NOMO-1 treated with DMSO at 0.1 percent for 48 hours (cell line): ENCODE data around the gene TINAG.
"Not testable (repeated sequence)": the region's sequence is repeated elsewhere in the genome, so short reads cannot be mapped to it uniquely, and the experiment has no call there.

Experiments used
- DNase-seq: peaks from one replicate; lab custom pipeline; 2025; ENCODE audit not compliant: unreplicated experiment; lab: John Stamatoyannopoulos, UW

Gene TINAG

DNA sequence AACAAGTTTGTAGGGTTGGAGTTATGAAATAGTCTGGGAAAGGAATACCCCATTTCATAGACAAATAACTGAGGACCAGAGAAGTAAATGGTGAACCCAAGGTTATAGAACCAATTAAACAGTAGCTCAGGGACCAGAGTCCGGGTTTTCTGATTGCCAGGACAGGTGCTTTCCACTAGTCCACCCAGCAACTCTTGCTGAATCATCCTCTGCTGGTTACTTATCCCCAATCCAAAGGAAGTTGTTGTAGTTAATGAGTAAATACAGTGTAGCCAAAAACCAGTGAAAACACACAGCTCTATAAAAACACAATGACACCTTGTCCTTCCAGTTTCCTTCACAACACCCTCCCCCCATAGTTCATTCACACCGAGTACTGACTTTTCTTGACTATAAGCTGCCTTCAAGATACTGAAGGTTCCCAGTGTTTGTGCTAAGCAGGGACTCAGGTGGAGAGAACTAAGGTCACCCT is 766 bp upstream of the TINAG start:
- no peak for DNase-seq

DNA sequence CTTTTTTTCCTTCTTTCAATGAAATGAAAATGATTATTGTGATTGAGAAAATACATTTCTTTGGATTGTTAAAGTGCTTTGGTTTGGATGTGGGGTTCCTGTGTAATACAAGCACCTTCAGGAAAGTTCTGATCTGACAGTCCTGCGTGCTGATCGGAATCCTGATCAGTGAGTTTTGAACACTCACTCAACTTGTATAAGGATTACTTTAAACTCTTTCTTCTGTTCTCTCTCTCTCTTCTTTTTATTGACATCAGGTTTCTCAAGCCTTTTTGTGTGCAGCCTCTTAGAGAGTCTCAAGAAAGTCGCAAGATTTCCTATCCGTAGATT is 710 bp downstream of the TINAG start:
- DNase-seq, result no peak

DNA sequence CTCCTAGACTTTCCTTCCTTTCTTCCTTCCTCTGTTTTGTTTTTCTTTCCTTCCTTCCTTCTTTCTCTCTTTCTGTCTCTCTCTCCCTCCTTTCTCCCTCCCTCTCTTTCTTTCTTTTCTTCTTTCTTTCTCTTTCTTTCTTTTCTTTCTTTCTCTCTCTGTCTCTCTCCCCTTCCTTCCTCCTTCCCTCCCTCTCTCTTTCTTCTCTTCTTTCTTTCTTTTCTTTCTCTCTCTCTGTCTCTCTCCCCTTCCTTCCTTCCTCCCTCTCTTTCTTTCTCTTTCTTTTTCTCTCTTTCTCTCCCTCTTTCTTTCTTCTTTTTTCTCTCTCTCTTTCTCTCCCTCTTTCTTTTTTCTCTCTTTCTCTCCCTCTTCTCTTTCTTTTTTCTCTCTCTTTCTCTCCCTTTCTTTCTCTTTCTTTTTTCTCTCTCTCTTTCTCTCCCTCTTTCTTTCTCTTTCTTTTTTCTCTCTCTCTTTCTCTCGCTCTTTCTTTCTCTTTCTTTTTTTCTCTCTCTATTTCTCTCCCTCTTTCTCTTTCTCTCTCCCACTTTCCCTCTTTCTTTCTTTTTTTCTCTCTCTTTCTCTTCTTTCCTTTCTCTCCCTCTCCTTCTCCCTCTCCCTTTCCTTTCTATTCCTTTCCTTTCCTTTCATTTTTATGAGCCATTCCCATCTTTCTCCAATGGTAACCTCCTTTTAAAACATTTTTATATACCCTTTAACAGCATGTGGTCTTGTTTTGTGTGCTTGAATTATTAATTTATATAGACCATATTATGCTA is 2.3 kb downstream of the TINAG start:
- no peak for DNase-seq

DNA sequence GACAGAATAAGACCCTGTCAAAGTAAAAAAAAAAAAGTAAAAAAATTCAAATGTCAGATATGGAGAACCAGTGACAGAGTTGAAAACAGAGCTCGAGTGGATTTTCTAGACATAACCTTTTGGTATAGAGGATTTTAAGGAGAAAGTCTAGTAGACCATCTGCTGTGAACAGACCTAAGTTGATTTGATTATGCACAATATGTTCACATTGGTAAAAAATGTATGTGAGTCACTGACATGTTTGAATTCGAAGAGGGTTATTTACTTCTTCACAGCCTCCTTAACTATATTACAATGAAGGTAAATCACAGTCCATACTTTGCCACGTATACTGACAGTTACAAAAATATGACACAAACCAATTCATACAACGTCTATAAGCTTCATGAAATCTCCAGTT is 7.4 kb downstream of the TINAG start:
- DNase-seq, result no peak

- DNase-seq, result no peak
Measured at GRCh38 chr6:54320871-54321270, 12.6 kb downstream of the TINAG start.

GRCh38 chr6:54327631-54328030 is 19.4 kb downstream of the TINAG start:
- no peak for DNase-seq

- not testable (repeated sequence) for DNase-seq
Measured at GRCh38 chr6:54331571-54331970, 23.3 kb downstream of the TINAG start.

GRCh38 chr6:54335871-54336270 is 27.6 kb downstream of the TINAG start:
- no peak for DNase-seq

DNA sequence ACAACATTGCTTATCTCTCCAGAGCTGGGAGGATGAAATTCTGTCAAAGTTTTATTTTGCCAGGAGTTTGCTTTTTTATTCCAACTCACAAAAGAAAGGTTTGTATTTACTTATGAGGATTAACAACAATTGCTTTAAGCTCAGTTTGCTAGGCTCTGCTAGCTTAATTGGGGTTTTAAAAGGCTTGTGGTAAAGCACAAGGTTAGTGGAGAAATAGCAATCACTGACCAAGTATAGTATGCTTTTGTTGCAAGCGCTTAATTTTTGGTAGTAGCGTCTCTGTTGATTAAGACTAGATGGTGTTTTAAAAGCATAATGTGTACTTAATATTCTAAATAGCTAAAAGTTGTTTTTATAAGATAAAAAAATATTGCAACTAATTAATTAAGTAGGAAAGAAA is 45.7 kb downstream of the TINAG start:
- no peak for DNase-seq

DNA sequence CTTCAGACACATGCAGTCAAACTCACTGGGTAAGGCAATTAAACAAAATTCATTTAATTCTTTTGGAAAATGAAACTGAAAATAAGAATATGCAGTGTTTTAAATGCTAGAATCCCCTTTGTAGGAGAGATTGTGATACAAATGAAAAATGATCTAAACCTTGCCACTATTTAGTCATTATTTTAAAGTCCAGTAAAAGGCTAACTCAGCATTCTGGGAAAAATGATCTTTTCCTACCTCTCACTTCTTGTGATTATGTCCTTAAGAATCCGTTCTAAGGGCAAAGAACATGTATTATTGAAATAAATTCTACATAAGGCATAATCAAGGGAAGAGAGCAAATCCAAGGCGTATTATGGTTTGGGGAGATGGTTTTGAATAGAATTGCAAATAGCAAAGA is 46.4 kb downstream of the TINAG start:
- DNase-seq, result no peak

GRCh38 chr6:54357141-54357540 is 48.9 kb downstream of the TINAG start:
- DNase-seq, result no peak

DNA sequence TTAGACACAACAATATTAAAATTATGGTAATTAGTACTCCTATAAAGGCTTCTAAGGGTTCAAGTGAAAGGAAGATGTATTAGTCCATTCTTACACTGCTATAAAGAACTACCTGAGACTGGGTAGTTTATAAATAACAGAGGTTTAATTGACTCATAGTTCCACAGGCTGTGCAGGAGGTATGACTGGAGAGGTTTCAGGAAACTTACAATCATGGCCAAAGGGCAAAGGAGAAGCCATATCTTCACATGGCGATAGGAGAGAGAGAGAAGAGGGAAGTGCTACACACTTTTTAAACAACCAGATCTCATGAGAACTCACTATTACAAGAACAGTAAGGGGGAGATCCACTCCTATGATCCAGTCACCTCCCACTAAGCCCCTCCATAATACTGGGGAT is 52.9 kb downstream of the TINAG start:
- DNase-seq, result no peak

GRCh38 chr6:54361734-54362133 is 53.5 kb downstream of the TINAG start:
- DNase-seq, result no peak

DNA sequence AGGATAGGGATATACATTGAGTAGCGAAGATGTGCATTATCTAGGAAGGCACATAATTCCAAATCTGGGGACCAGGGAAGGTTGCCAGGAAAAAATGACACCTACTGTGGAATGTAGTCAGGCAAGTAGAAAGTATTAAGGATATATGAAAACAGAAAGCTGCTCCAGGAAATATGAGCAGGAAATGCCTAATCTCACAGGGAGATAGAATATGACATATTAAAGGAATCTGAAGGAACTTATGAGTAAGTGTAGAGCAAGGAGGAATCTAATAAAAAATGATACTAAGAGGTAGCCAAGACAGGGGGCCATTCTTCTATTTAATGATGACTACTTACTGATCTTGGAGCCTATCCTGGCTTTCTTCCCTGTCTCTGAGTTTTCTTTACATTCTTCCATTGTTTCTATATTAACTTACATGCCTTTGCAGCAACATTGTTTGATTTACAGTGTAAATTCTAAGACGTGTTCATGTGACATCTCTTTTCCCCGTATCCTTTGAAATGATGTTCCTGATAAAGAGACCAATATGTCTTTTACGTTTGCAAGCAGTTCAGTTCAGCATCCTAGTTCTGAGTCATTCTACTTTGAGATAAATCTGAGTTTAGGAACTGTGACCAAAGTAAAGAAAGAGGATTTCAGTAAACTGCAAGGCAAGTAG is 58.6 kb downstream of the TINAG start:
- DNase-seq, result no peak

DNA sequence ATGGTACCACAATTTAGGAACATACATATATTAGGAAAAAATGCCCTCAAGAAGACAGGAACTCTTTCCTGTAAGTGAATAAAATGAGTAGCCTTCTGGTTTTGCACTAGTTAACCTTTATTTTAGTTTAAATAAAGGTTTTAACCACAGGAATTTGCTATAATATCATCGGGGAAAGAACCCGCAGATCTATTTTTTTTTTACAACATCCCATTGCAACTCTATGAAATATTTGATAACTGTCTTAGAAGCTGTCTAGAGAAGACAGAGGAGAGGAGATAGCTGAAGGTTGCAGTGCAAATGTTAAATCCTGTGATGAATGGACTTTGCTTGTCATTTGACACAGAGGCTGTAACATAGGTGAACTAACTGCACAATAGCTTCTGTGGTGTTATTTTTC is 69.5 kb downstream of the TINAG start:
- no peak for DNase-seq

GRCh38 chr6:54386295-54386694 is 78.1 kb downstream of the TINAG start:
- no peak for DNase-seq

- no peak for DNase-seq
Measured at GRCh38 chr6:54390362-54390761, 82.1 kb downstream of the TINAG start.

DNA sequence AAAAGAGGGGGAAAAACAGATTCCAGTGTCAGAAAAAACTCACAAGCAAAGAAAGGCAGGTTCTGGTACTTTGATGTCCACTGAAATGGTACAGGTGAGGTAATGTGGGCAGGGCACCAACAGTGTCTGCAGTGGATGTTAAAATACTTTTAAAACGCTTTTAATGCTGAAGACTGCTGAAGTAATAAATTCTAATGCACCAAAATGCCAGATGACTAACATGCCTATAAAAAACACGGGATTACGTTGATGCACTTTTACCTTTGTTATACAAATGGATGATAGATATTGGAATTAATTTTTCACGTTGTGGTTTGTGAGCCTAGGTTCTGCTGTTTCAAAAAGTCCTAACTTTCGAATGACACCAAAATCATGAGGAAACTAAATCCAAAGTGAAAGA is 83.3 kb downstream of the TINAG start:
- DNase-seq, result no peak

GRCh38 chr6:54403096-54403495 is 94.9 kb downstream of the TINAG start:
- no peak for DNase-seq

- no peak for DNase-seq
Measured at GRCh38 chr6:54404791-54405190, 96.5 kb downstream of the TINAG start.

DNA sequence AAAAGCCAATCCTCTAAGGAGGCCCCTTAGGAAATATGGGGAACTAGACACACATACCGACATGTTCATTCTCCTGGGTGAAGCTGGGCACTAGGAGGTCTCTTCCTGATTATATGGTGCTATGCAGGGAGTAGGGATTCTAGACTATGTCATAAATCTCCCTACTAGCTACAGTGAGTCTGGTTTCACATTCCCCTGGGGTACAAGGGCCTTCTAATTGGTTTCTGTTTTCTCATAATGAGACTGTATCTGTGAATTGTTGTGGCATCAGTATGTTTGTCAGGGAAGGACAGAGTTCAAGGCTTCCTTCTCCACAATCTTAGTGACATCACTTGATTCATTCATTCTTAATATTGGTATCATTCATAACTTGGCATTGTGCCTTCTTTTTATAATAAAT is 103.5 kb downstream of the TINAG start:
- DNase-seq, result no peak

- no peak for DNase-seq
Measured at GRCh38 chr6:54415517-54415916, 107.3 kb downstream of the TINAG start.

DNA sequence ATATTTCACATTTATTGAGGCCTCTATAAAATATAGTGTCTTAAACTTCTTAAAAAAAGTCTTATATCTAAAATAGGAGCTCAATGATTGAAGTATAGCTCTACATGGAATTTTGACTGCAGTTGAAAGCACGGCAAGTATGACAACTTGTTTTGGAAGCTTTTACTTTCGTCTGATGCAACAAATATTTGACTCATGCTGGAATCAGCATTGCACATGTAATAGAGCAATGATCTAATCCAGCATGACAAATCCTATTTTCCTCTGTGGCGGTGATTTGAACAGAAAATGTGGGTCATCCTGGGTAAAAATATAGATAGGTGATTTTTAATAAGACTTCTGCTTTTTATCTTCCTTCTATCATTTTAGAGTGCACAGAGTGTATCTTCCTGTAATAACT is 111.6 kb downstream of the TINAG start:
- no peak for DNase-seq
